ENCODE data around the gene BACH2. TPM values are rescaled to one million over a fixed set of nuclear protein-coding genes. Genes with fewer than 3 reads are reported as not detected.

BACH2 gene
- total RNA-seq, 1 donor from 2014 or later = 5.0 TPM

DNA sequence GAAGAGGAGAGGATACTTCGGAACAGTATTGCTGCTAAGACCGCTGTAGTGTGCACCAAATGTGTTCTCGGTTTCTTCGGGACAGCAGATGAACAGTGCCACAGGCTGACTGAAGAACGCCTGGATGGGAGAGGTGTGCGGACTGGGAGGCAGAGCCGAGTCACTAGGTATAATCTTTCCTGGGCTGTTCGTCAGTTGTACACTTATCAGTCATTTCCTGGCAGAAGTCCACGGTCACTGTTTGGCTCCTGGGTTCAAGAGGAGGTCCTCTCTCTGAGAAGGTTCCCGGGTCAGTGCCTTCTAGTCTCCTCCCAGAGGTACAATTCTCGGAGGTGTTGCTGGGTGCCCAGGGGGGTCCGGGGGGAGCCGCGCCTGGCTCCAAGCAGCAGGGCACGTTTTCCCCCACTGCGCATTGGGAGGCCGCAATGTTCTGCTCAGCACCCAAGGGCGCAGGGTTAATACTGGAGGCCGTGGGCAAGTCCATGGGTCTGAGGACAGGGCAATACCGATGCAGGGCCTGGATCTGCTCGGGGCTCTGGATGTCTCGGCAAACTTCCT is 364.3 kb downstream of the BACH2 start:
- no peak overlapping the region for H3K4me3 ChIP-seq (ENCODE audit: low read depth, low read length)
- DNase-seq (ENCODE audit: low read depth) = no peak
- TF ChIP-seq, protein P1, sequence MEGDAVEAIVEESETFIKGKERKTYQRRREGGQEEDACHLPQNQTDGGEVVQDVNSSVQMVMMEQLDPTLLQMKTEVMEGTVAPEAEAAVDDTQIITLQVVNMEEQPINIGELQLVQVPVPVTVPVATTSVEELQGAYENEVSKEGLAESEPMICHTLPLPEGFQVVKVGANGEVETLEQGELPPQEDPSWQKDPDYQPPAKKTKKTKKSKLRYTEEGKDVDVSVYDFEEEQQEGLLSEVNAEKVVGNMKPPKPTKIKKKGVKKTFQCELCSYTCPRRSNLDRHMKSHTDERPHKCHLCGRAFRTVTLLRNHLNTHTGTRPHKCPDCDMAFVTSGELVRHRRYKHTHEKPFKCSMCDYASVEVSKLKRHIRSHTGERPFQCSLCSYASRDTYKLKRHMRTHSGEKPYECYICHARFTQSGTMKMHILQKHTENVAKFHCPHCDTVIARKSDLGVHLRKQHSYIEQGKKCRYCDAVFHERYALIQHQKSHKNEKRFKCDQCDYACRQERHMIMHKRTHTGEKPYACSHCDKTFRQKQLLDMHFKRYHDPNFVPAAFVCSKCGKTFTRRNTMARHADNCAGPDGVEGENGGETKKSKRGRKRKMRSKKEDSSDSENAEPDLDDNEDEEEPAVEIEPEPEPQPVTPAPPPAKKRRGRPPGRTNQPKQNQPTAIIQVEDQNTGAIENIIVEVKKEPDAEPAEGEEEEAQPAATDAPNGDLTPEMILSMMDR (IDR thresholded peaks at IDR 0.05; ENCODE audit: insufficient read depth, low read length, poor library complexity, severe bottlenecking) = no peak
- H3K36me3 ChIP-seq (ENCODE audit: control insufficient read depth, insufficient read depth, low read length) = no peaks in the 10 kb centered on the region
- H3K27me3 ChIP-seq (ENCODE audit: control insufficient read depth, insufficient read depth, low read length) = no peaks in the 10 kb centered on the region

DNA sequence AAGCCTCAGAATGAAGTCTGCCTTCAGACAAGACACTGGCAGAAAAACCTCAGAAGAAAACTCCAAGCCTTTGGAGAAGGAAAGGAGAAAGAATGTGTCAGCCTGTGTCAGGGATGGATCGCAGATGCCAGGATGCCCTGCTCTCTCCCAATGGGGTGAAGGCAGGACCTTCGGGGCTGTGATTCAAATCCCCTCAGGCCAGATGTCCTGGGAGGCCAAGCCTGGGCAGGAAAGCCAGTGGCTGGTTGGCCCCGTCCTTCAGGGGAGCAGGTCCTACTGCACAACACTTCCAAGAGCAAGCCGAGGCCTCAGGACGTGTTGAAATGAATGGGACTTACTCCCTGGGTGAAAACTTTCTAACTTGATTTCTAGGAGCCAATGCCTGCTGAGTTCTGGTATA is 365.9 kb downstream of the BACH2 start:
- TF ChIP-seq, protein P1 (IDR thresholded peaks at IDR 0.05; ENCODE audit: insufficient read depth, low read length, poor library complexity, severe bottlenecking) = no peak
- no peaks in the 10 kb centered on the region for H3K36me3 ChIP-seq (ENCODE audit: control insufficient read depth, insufficient read depth, low read length)
- H3K4me3 ChIP-seq (ENCODE audit: low read depth, low read length) = no peak overlapping the region
- DNase-seq (ENCODE audit: low read depth) = no peak
- H3K27me3 ChIP-seq (ENCODE audit: control insufficient read depth, insufficient read depth, low read length) = no peaks in the 10 kb centered on the region

DNA sequence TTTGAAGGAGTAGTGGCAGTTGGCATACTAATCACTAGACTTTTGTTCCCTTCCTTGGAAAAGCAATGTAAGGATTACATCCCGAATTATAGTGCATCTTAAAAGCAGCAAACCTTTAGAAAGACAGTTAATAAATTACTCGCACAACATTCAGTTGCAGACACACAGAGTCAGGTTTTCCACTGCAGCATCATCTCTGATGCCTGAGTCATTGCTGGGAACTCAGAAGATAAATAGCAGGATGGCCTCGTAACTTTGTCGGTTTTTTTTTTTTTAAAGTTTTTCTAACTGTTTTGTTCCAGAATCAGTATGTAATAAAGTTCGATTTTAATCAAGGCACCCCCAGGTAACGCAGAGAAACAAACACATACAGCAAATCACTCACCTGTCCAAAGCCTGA is 368.0 kb downstream of the BACH2 start:
- H3K27me3 ChIP-seq (ENCODE audit: control insufficient read depth, insufficient read depth, low read length) = no peaks in the 10 kb centered on the region
- TF ChIP-seq, protein P1 (IDR thresholded peaks at IDR 0.05; ENCODE audit: insufficient read depth, low read length, poor library complexity, severe bottlenecking) = no peak
- H3K4me3 ChIP-seq (ENCODE audit: low read depth, low read length) = no peak overlapping the region
- DNase-seq (ENCODE audit: low read depth) = no peak
- no peaks in the 10 kb centered on the region for H3K36me3 ChIP-seq (ENCODE audit: control insufficient read depth, insufficient read depth, low read length)

DNA sequence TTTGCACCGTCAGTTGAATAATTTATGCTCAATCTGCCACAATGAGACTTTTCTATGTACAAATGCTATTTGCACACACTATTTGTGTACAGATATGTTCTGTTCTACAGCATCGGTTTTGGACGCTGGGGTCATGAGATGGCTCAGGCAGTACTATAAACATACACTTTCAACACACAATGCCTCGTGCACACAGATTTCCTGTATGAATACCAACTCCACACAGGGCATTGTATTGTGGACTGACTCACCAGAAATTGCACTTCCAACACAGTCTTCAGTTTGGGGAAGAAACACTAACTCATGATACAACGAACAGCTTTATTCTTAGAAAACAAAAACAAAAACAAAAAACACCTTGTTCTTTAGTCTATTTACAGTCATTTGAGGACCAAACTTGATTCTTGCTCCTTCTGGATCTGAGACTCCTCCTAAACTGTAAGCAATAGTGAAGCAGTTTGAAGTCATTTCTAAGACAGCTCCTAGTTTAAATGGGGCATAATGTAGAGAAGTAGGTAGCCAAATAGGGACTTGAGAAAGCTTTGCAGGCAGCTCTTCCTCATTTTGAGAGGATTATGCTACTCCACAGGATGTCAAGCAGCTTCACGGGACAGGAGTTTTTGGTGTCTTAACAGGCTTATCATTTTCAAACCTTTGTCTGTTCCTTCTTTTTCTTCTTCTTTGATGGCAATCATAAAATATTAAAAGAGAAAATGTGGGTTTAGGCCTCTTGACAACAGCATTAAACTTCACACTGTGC is 368.7 kb downstream of the BACH2 start:
- TF ChIP-seq, protein P1 (IDR thresholded peaks at IDR 0.05; ENCODE audit: insufficient read depth, low read length, poor library complexity, severe bottlenecking) = no peak
- Histone ChIP-seq H3K36me3 (ENCODE audit: control insufficient read depth, insufficient read depth, low read length) (no peaks in the 10 kb centered on the region), H3K4me3 (ENCODE audit: low read depth, low read length) (no peak overlapping the region), H3K27me3 (ENCODE audit: control insufficient read depth, insufficient read depth, low read length) (no peaks in the 10 kb centered on the region)
- DNase-seq (ENCODE audit: low read depth) = no peak

DNA sequence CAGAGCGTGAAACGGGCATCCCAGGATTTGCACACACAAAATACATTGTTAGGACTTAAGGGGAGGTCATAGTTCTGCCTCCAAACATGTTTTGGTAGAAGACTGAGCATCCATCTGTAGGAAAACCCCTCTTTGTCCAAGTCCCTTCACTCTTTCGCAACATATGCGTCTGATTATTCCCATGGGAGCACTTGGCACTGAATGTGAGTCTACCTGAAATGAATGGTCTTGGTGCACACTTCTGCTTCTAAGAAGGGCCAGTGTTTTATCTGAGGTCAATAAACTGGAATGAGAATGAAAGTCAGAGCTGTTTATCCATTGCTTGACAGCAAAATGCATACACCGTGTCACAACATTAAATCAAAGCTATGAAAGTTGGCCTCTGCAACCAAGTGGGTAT is 369.4 kb downstream of the BACH2 start:
- no peak for DNase-seq (ENCODE audit: low read depth)
- Histone ChIP-seq H3K27me3 (ENCODE audit: control insufficient read depth, insufficient read depth, low read length) (no peaks in the 10 kb centered on the region), H3K36me3 (ENCODE audit: control insufficient read depth, insufficient read depth, low read length) (no peaks in the 10 kb centered on the region), H3K4me3 (ENCODE audit: low read depth, low read length) (no peak overlapping the region)
- TF ChIP-seq, protein P1 (IDR thresholded peaks at IDR 0.05; ENCODE audit: insufficient read depth, low read length, poor library complexity, severe bottlenecking) = no peak

All from kidney epithelial cell (primary cell).